HL-60 (cell line): ENCODE data around the gene DPP6.

Experiments used
- CTCF ChIP-seq: IDR thresholded peaks from one replicate; pipeline ENCODE4 v1.5.1; 2011; ENCODE audit warnings: low read length, control low read depth, inconsistent platforms; ENCODE audit not compliant: insufficient read depth
- POLR2AphosphoS5 ChIP-seq: IDR thresholded peaks from 2 replicates; pipeline ENCODE4 v1.6.1; 2012; ENCODE audit warnings: low read depth

- TF ChIP-seq CTCF (no peak), POLR2AphosphoS5 (no peak)
Observed at GRCh38 chr7:154640266-154640865, 588.2 kb downstream of the DPP6 start.
